Amniotic epithelial cell (primary cell): ENCODE measurements around the gene FUCA2.

Experiments used
- DNase-seq: peaks from one replicate; pipeline ENCODE4 v3.0.0-alpha.2; 2010; ENCODE audit warnings: low read depth

FUCA2 gene, protein sequence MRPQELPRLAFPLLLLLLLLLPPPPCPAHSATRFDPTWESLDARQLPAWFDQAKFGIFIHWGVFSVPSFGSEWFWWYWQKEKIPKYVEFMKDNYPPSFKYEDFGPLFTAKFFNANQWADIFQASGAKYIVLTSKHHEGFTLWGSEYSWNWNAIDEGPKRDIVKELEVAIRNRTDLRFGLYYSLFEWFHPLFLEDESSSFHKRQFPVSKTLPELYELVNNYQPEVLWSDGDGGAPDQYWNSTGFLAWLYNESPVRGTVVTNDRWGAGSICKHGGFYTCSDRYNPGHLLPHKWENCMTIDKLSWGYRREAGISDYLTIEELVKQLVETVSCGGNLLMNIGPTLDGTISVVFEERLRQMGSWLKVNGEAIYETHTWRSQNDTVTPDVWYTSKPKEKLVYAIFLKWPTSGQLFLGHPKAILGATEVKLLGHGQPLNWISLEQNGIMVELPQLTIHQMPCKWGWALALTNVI

DNA sequence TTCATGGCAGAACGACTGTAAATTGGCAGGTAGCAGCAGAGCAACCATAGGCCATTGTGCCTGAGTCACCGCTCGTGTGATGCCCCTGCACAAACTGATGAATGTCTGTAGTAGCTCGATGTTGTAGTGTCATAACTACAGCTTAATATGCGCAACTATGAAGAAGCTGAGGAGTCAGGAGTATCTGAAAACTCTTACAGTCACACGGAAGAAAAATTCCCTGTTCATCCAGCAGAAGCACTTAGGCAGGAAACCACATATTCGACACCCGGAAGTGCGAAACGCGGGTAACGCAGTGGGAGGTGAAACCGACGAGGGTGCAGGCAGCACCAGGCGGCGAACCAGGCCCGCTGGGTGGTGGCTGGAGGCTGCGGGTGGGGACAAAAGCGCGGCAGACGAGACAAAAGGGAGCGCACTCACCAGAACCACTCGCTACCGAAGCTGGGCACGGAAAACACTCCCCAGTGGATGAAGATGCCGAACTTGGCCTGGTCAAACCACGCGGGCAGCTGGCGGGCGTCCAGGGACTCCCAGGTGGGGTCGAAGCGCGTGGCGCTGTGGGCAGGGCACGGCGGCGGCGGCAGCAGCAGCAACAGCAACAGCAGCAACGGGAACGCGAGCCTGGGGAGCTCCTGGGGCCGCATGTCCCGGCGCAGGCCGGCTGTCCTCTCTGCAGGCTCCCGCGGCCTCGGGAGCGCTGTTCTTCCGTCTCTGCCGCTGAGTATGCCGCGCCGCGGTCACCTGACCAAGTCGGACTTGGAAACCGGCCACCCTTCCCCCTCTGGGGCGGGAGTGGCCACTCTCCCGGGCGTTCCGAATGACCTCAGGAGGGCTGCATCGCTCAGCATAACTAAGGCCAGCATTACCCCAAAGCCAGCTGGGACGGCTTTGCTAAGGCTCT is at the start of gene FUCA2:
Gene FUCA2, minus strand, starts transcription at position 730 of the 901 bp plus-strand sequence. Its CDS starts 86 bp downstream, at position 644.
- peak; percentile 82 for DNase-seq

DNA sequence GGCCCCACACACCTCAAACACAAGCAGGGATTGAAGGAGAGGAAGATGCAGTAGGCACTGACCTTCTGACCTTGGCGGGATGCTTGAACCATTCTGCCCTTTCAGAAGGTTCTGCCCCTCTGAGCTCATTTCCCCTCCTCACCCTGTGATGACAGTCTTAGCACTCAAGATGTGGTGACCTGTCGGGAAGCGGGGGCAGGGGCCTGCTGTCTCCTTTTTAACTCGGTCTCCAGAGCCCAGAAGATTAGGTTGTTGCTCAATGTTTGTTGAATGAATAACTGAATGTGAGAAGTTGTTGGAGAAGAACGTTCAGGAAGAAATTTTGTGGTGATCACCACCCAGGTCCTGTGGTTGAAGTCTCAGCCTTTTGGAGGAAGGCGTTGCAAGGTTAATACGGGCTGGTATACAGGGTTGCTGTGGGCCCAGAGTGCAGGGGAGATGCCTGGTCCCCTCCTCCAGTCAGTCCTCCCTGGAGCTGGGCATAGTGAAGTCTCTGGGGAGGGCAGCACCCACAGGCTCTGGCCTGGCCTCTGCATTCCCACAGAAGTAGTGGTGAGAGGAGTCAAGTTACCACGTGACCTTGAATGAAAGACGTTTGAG is 49.7 kb upstream of the FUCA2 start:
- no peak for DNase-seq

DNA sequence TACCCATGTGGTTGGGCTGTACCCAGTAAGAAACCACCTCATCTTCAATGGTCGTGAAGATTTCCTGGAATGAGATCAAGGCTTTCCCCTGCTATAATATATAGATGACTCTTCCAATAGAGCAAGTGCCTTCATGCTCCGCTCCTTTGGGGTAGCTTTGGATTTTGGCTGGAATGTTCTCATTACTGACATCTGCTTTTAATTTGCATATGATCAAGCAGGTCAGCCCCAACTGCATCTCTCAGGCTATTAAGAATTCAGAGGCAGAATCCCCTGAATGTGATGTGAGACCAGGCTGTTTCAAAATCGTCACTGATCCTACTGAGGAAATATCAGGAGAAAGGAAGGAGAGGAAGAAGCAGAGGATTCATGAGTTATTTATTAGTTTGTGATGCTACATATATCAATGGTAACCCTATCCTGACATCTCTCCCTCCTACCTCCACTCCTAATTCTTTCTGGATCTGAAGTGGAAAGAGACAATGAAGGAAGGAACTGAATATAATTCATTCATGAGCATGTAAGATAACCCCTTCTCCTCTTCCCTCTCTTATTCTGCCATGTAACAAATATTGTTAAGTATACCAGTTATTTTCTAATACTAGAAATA is 47.6 kb upstream of the FUCA2 start:
- DNase-seq: no peak

DNA sequence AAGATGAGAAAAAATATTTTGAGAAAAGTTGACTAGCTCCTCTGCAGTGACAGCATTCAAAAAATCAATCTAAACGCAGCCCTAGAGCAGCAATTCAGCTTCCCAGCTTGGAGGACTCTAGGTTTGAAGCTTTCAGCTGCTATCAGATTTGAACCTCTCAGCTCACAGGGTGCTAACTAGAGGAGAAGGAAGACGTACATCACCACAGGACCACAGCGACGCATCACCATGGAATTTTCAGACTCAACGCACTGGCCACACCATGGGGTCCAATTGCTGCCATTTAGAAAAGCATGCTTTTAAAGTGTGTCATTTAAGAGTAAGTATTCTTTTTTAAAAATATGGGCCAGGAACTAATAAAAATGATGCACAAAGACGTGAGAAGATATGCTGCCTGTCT is 45.0 kb upstream of the FUCA2 start:
- DNase-seq: peak; percentile 78

DNA sequence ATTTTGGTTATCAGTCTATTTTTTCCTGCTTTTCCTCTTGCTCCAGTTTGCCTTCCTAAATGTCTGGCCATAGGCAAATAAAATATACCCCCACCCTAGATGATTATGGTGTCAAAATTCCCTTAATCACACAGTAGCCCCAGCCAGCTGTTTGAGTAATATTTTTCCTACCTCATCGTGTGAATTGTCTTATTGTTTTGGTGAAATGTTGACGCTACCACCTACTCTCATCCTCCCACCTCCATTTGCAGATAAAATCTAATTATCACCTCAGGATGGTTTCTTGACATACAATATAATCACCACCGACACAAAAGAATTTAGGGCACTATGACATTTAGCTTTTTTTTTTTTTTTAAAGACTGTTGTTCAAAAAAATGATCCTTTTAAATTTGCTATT is 44.1 kb upstream of the FUCA2 start:
- DNase-seq: no peak

DNA sequence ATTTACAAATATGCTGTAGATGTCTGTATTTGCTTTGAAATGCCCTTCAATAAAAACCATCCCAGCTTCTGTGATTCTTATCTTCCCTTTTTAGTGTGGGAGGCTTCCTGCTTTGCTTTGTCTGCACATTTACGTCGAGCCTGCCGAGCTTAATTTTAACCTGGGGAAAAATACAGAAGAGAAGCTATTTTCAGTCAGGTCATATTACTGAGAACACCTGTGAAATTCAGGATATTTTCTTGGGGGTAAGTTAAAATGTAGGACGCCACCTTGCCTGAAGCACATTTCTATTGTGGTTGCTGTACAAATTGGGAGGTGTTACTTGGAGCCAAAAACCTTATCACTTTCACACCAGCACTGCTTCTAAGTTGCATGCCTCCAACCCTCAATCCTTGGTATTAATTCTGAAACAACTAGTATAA is 43.6 kb upstream of the FUCA2 start:
- DNase-seq: no peak

DNA sequence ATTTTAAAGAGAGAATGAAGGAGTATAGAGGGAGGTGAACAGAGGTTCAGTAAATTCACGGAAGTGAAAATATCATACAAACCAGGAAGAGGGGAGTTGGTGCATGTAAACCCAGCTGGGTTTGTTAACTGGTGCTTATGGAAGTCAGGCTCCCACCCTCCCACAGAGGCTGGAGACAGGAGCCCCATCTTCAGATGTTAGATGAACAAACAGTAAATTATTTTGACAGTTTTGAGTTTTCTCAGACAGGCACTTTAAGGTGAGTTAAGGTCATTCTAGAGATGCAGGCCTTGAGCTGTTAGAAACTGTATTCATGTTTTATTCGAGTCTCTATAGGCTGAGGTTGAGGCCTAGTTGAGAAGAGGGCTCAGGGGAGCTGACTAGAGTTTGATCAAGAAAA is 41.8 kb upstream of the FUCA2 start:
- no peak for DNase-seq

DNA sequence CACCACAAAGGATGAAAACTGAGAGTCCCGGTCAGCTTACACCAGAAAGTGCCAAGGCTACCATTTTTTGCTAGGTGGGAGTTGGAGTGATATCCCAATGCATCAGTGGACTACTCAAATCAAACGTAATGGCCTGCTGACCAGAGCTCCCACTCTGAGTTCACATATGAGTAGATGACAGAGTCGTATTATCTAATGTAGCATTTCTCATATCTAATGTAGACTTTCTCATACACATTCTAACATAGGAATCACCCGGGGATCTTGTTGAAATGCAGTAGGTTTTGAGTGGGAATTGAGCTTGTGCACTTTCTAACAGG is 38.4 kb upstream of the FUCA2 start:
- DNase-seq: no peak

DNA sequence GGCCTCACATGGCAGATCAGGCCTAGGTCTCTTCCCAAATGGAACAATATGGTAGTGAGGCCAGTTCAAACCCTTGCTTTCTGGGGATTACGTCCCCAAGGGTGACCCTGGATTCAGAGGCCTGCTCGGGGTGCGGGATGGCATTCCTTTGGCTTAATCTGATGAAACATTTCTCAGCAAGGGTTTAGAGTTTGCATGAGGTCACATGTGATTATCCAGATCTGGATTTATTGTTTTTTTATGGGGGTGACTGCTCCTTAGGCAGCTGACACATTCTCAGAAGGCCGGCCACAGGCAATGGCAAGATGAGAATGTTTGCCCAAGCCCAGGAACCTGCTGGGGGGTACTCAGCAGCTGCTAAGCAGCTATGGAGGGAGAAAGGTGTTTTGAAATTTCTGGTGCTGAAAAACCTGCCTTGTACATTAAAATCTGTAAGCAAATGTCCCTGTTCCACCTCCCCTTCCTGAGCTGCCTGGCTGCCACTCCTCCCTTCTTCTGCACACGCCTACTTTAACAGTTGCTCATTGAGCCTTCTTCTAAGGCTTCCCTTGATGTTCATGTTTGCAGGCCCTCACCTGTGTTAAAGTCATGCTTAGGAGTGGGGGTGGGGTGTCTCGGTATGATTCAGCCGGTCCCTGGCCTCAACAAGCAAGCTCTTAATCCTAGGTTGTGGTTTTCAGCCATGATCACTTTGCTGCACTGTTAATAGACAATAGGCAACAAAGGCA is 37.9 kb upstream of the FUCA2 start:
- DNase-seq: peak; percentile 50

DNA sequence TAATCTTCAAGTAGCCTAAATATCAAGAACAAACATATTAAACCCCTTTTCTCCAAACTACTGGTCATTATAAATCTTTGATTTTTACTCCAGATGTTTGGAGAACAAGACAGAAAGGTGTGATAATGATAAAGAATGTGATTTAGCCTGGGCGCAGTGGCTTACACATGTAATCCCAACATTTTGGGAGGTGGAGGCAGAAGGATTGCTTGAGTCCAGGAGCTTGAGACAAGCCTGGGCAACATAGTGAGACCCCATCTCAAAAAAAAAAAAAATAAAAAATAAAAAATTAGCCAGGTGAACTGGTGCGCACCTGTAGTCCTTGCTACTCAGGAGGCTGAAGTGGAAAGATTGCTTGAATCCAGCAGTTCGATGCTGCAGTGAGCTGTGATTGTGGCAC is 35.1 kb upstream of the FUCA2 start:
- no peak for DNase-seq

DNA sequence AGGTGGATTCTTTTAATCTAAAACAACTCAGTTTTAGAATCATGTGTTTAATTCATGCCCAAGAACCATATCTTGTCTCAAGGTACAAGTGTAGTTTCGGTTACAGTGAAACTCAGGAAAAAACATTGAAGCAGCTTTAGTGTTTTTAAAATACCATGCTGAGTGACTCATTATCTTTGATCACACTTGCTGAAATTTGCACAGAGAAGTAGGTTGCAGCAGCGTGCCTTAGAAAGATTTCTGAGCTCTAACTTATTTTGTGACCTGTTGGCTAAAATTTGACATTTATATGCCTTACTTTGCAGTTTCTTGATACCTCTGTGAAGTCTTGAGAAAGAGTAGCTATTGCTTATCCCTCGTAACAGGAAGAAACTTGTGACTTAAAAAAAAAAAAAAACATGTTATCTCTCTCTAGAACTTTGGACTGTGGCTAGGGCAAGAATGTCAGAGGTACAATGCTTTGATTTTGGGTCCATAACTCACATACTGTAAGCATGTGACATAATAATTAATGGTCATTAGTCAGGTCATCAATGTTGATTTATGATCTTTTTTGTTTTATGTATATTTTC is 34.5 kb upstream of the FUCA2 start:
- peak; percentile 35 for DNase-seq

DNA sequence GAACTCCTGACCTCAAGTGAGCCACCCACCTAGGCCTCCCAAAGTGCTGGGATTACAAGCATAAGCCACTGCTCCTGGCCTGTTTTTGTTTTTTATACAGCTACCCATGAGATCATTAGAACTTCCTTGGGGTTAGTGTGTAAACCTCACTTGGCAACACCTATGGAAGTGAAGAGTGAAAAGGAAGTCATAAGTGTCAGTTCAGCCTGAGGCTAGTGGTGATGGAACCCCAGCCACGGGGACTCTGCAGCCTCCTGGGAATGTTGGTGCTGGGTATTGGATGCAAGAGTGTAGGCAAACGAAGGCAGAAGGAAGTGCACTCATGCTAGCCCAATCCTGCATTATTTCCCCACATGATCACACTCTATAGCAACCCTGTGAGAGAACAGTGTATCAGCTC is 33.6 kb upstream of the FUCA2 start:
- DNase-seq: no peak

DNA sequence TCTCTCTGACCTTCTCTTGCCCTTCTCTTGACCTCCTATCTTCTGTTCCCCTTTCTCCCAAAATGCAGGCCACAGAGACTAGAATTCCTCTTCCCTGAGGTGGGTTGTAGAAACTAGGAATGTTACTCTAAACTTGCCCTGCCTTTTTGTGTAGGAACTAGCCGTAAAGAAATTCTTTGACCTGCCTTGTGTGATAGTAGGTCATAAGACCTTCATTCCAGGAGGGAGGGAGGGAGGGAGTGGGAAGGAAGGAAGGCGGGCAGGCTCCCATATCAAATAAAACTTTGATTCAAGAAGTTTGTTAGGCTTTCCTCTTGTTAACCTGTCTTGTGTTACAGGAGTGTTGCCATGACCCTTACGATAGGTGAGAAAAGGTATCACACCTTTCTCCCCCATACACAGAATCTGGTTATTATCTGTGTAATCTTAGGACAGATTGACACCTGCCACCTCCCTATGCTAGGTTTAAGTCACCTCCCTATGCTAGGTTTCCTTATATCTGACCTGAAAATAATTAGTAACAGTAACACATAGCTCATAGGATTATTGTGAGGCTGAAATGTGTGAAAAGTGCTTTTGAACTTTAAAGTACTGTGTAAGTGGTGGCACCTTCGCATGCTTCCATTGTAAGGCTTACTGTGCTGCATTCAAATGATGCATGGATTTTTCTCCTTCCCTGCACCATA is 32.6 kb upstream of the FUCA2 start:
- no peak for DNase-seq

DNA sequence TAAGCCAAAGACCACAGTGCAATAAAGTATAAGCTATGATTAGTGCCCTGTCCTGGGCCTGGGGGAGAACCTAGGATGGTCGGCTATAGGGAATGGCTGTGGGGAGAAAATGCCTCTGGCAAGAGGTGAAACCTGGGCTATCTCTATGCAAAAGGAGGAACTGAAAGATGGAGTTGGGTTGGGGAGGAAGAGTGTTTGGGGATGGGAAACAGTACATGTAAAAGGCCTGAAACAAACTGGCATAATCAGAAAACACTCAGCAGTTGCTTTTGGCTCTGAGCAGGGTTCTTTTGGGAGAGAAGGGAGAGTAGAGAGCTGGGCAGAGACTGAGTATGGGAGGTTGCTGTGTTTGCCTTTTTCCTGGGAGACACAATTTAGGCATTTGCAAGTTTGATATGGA is 31.9 kb upstream of the FUCA2 start:
- DNase-seq: no peak

DNA sequence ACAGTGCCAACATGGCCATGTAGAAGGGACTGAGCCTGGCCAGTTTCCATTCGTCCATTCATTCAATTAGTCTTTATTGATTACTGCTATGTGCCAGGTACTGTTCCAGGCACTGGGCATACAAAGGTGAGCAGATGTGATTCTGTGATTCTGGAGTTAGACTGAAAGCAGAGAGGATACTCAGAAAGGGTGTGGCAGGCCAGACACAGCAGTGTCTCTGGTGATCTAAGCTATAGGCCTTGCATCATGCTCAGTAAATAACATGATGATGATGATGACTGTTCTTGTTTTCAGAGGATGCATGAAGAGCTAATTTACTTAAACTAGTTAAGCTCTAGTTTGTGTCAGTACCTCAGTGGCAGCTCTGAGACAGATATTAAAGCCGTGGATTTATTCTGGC is 31.4 kb upstream of the FUCA2 start:
- no peak for DNase-seq

DNA sequence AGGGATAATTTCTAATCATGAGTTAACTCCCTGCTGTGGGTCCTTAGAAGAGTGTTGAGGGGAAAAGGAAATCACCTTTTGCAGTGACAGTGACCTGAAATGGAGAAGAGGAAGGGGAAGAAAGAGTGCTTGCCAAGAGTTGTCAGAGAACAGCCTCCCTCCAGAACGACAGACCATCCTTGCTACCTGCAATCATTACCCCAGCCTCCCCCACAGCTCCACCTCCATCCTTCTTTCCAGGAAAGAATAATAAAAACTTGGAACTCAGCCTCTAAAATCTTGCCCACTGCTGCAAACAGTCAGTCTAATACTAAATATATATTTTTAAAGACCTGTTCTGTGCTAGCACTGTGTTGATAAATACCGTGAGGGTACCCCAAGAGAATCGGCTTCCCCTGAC is 28.7 kb upstream of the FUCA2 start:
- DNase-seq: no peak

DNA sequence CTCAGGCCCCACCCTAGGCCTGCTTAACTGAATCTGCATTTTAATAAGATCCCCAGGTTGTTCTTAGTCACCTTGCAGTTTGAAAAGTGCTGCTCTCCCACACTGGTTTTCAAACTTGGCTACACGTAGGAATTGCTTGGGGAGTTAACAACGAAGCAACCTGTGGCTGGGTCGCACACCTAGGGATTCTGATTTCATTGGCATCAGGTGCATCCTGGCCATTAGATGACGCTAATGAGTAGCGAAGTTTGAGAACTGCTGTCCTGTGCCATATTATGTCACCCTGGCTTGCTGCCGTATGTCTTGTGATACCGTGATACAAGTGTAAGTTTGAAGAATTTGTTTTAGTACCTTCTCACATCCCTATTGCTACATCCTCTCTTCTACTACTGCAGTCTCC is 28.2 kb upstream of the FUCA2 start:
- no peak for DNase-seq

DNA sequence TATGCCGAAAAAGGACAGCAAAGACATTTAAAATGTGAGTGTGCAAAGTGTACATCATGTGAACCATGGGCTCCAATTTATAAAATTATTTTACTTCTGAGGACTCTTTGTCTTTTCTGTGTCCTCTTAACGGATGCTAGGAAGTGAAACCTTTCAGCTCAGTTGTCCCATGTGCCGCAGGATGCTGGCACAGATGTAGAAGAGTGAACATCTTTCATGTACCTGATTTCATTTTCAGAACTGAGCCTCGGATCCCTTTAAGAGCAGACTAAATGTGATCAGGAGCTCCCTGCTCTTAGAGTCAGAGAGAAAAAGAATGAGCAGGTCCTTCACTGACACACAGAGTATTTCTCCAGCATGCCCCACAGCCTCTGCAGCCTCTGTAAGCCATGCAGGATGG is 27.6 kb upstream of the FUCA2 start:
- DNase-seq: no peak

DNA sequence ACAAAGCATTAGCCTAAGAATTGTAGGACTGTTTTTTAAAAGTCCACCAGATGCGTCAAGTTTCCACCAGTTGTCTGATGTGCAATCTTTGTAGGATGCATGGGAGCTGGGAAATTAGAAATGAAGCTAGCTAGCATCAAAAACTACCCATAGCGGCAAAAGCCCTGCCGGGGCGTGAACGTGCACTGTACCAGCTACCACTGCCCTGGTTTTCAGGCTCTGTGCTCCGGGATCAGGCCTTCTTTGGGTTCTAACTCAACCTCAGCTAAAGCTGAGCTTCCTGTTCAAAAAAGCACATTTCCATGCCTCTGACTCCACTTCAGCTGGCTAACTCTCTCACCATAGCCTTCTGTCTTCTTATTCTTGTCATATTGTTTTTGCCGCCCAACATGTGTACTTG is 26.9 kb upstream of the FUCA2 start:
- no peak for DNase-seq

DNA sequence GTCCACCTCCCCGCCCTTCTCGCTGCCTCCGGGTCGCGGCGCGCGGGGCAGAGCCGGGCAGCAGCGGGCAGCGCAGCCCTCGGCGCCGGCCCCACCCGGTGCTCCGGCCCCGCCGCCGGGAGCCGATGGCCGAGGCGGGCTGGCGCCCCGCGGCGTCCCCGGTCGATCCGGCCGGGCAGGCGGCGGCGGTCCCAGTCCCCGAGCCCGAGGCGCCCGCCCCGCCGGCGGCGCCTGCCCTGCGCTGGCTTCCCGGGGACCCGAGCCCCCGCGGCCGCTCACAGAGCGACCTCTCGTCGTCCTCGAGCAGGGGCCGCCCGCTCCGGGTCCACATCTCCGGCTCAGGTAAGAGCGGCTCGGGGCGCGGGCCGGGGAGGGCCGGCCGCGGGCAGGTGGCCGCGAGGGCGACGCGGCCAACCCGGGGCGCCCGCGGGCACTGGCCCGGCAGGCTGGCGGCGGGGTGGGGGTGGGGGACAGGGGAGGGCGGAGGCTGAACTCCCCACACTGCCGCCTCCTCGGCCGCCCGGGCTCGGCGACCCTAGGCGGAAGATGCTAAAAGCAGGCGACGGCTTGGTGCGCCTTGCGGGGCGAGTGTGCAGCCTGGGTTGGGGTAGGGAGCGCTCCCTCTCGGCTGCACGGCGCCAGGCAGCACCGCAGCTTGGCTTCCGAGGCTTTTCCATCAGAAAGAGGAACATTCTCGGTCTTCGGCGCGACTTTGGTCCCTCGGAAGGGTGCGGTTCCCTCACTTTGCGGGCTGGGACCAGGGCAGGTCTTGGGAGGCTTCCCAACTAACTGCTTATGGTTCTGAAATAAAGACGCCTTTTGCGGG is 25.6 kb upstream of the FUCA2 start:
- peak; percentile 29 for DNase-seq
